ENCODE data around the gene SPARC.

DNA sequence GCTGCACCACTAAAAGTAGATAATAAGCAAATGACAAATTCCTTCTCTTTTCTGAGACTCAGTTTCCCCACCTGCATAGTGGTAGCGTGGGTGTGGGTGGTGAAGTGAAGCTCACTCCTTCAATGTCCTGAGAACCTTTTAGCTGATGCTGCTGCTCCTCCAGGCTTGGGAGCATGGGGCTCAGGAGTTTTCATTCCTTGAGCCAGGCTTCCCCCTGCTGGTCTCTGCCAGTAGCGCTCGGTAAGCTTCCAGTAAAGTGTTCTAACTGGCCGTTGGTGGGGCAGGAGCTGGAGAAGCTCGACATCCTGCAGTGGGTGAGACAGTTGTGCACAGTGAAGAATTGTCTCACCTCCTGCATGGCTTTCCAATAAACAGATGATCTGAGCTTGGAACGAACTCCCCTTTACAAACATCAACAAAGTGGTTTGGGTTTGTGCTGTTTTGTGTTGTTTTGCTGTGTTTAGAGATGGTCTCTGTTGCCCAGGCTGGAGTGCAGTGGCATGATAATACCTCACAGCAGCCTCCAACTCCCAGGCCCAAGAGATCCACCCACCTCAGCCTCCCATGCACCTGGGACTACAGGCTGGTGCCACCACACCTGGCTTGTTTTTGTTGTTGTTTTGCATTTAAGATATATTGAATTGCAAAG lies 34.6 kb downstream of the SPARC start:
- TF ChIP-seq, protein P1, sequence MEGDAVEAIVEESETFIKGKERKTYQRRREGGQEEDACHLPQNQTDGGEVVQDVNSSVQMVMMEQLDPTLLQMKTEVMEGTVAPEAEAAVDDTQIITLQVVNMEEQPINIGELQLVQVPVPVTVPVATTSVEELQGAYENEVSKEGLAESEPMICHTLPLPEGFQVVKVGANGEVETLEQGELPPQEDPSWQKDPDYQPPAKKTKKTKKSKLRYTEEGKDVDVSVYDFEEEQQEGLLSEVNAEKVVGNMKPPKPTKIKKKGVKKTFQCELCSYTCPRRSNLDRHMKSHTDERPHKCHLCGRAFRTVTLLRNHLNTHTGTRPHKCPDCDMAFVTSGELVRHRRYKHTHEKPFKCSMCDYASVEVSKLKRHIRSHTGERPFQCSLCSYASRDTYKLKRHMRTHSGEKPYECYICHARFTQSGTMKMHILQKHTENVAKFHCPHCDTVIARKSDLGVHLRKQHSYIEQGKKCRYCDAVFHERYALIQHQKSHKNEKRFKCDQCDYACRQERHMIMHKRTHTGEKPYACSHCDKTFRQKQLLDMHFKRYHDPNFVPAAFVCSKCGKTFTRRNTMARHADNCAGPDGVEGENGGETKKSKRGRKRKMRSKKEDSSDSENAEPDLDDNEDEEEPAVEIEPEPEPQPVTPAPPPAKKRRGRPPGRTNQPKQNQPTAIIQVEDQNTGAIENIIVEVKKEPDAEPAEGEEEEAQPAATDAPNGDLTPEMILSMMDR (IDR thresholded peaks at IDR 0.05) = peak; percentile 81 to 90 (median 89)
- TF ChIP-seq POLR2A (IDR thresholded peaks at IDR 0.05) = no peak
